Esophagus squamous epithelium (tissue), 5 donors: ENCODE data around the gene RGS18. TPM values are rescaled to one million over a fixed set of nuclear protein-coding genes. Genes with fewer than 3 reads are reported as not detected.

Experiments
- DNase-seq: peaks from one replicate; lab custom pipeline; 2025; lab: John Stamatoyannopoulos, UW
- H3K27ac ChIP-seq, 4 donors: fragments of 200-600 bp; sonication (generic); one replicate each; pipeline ENCODE4 v1.5.1; 2016 to 2019; ENCODE audit warnings: mild to moderate bottlenecking in 1 of 4
- H3K27me3 ChIP-seq, 4 donors: fragments of 200-600 bp; sonication (generic); 1 replicate in 3 of 4; 2 replicates in 1 of 4; pipeline versions ENCODE4 v1.5.1 to v1.6.0; 2017 to 2021; ENCODE audit warnings: antibody characterized with exemption in 1 of 4
- H3K36me3 ChIP-seq, 3 donors: fragments of 200-600 bp; sonication (generic); one replicate each; pipeline ENCODE4 v1.5.1; 2016 to 2019
- H3K4me1 ChIP-seq, 3 donors: fragments of 200-600 bp; sonication (generic); one replicate each; pipeline ENCODE4 v1.5.1; 2017 to 2019
- H3K4me3 ChIP-seq, 4 donors: fragments of 200-600 bp; sonication (generic); 1 replicate in 3 of 4; 2 replicates in 1 of 4; pipeline ENCODE4 v1.5.1; 2016 to 2019; ENCODE audit warnings: mild to moderate bottlenecking in 2 of 4, moderate library complexity in 1 of 4
- H3K9me3 ChIP-seq, 3 donors: fragments of 200-600 bp; sonication (generic); one replicate each; pipeline ENCODE4 v1.5.1; 2016 to 2019
- POLR2A ChIP-seq, 4 donors: fragments of 450-650 bp; IDR thresholded peaks; one replicate each; pipeline ENCODE4 v1.6.1; 2017; ENCODE audit warnings: antibody characterized with exemption in 4 of 4, mild to moderate bottlenecking in 4 of 4, moderate library complexity in 3 of 4
- WGBS, 2 donors: methylation state at CpG; one replicate each; pipeline ENCODE4 v1.1.5; 2018; 5-methylcytosine and 5-hydroxymethylcytosine counted together
- intact Hi-C: fragments of 100-400 bp; cut with DNase I; formaldehyde crosslinking; loops from one replicate; pipeline ENCODE4 v1.15.0; 2022
- total RNA-seq, 4 donors: library from RNA; depleted of rRNA; stranded (reverse); fragments of >200 nt; gene quantifications; one replicate each; pipeline ENCODE4 v1.1.0, GENCODE V29; 2016
- TF ChIP-seq, protein P1 (sequence below), 6 experiments: fragments of 450-650 bp in 4 of 6; fragments of 200-600 bp in 2 of 6; sonication (generic) in 2 of 6; IDR thresholded peaks; one replicate each; pipeline ENCODE4 v1.5.1; 2016 to 2019; ENCODE audit warnings: antibody characterized with exemption in 6 of 6, mild to moderate bottlenecking in 4 of 6, moderate library complexity in 4 of 6
- donor health status: DM: yes; HTN: yes; CAD: no.

RGS18 gene
- total RNA-seq, 4 donors from 2014 or later, result 0.53 to 4.6 (median 1.6) TPM

DNA sequence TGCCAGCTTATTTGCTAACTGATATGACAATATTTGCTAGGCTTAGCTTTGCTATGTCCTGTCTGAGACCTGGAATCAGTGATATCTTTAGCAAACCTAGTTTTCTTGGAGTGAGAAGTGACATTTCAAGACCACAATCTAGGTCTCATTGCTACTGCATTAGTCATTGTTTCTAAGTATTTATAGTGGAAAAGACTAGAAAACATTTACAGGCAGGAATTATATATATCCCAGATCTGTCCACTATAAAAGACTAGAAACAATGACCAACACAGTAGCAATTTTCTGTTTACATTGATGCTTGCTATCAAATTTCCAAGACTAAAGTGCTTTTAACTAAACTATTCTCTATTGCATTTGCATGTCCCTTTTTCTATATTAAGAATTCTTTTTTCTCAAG, 5.0 kb upstream of the RGS18 start:
- Histone ChIP-seq H3K36me3 (no peaks in the 10 kb centered on the region), H3K9me3 (no peaks in the 10 kb centered on the region), H3K4me3 (no peak overlapping the region), H3K27me3 (no peaks in the 10 kb centered on the region), H3K27ac (no peak overlapping the region), H3K4me1 (no peaks in the 10 kb centered on the region)
- intact Hi-C loops, result no loop called here
- DNase-seq, result no peak
- TF ChIP-seq POLR2A (IDR thresholded peaks at IDR 0.05), result no peak
- TF ChIP-seq, protein P1, sequence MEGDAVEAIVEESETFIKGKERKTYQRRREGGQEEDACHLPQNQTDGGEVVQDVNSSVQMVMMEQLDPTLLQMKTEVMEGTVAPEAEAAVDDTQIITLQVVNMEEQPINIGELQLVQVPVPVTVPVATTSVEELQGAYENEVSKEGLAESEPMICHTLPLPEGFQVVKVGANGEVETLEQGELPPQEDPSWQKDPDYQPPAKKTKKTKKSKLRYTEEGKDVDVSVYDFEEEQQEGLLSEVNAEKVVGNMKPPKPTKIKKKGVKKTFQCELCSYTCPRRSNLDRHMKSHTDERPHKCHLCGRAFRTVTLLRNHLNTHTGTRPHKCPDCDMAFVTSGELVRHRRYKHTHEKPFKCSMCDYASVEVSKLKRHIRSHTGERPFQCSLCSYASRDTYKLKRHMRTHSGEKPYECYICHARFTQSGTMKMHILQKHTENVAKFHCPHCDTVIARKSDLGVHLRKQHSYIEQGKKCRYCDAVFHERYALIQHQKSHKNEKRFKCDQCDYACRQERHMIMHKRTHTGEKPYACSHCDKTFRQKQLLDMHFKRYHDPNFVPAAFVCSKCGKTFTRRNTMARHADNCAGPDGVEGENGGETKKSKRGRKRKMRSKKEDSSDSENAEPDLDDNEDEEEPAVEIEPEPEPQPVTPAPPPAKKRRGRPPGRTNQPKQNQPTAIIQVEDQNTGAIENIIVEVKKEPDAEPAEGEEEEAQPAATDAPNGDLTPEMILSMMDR (IDR thresholded peaks at IDR 0.05), result no peak

DNA sequence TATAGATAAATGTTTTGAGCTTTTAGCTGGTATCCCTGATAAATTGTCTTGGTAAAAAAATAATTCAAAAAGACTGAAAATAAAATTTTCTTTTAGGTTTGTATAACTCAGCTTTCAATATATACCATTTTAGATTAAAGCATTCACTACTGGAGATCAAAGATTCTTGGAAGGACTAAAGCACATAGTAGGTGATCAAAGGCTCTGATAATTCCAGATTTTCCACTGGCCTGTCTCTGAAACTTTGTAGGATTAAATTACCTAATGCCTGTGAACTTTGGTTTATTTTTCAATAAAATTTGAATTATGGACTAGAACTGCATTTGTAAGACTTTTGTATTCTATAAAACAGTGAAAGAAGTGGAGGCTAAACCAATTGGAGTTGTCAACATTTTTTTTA, 1.2 kb upstream of the RGS18 start:
- H3K4me1 ChIP-seq, result no peaks in the 10 kb centered on the region
- no peaks in the 10 kb centered on the region for H3K9me3 ChIP-seq
- no peaks in the 10 kb centered on the region for H3K27me3 ChIP-seq
- DNase-seq, result no peak
- H3K36me3 ChIP-seq, result no peaks in the 10 kb centered on the region
- no peak overlapping the region for H3K27ac ChIP-seq
- intact Hi-C loops, result no loop called here
- TF ChIP-seq, protein P1 (IDR thresholded peaks at IDR 0.05), result no peak
- TF ChIP-seq POLR2A (IDR thresholded peaks at IDR 0.05), result no peak
- H3K4me3 ChIP-seq, result no peak overlapping the region

DNA sequence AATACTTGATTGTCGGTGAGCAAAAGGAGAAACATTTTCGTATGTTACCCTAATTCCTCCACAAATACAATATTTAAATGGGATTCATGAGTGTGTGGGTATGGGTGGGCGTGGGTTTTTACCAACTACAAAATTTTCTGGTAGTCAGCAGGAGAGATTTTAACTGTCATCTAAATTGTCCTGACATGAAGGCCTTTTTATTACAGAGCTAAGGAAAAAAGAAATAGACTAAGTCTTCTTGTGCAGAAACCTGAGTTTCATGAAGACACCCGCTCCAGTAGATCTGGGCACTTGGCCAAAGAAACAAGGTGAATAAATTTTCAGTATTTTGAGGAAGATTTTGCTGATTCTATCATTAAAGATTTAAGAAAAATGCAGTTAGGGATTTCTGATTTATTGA, 752 bp downstream of the RGS18 start:
- no peaks in the 10 kb centered on the region for H3K36me3 ChIP-seq
- TF ChIP-seq, protein P1 (IDR thresholded peaks at IDR 0.05), result no peak
- no peak for TF ChIP-seq POLR2A (IDR thresholded peaks at IDR 0.05)
- H3K9me3 ChIP-seq, result no peaks in the 10 kb centered on the region
- no peaks in the 10 kb centered on the region for H3K4me1 ChIP-seq
- H3K27me3 ChIP-seq, result no peaks in the 10 kb centered on the region
- DNase-seq, result no peak
- intact Hi-C loops, result no loop called here
- H3K27ac ChIP-seq, result no peak overlapping the region
- H3K4me3 ChIP-seq, result peak overlapping the region in 2 of 4 donors; percentile 0 to 10
- 35 to 46% methylated on average over 4 of the region's 4 CpGs for WGBS, 2 donors

DNA sequence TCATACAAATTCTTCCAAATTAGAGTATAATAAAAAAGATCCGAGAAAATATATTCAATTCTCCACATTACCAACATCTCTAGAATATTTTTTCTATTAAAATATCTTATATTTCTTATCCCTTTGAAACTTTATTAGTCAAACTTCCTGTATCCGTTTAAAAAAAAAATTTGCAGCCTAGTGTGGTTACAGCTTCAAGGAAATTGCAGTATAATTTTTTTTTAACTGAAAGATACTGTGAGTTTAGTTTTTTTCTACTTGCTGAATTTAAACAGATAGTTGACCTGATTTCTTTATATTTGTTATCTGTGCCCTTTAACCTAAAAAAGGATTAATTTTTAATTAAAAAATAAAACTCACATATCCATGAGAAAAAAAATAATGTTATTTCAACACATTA, 1.5 kb downstream of the RGS18 start:
- H3K4me3 ChIP-seq, result peak overlapping the region in 1 of 4 donors; percentile 5
- no peaks in the 10 kb centered on the region for H3K27me3 ChIP-seq
- no peak overlapping the region for H3K27ac ChIP-seq
- no peaks in the 10 kb centered on the region for H3K4me1 ChIP-seq
- TF ChIP-seq, protein P1 (IDR thresholded peaks at IDR 0.05), result no peak
- no peak for TF ChIP-seq POLR2A (IDR thresholded peaks at IDR 0.05)
- DNase-seq, result no peak
- intact Hi-C loops, result no loop called here
- no peaks in the 10 kb centered on the region for H3K9me3 ChIP-seq
- H3K36me3 ChIP-seq, result no peaks in the 10 kb centered on the region
- 54 to 57% methylated on average over 2 of the region's 2 CpGs for WGBS, 2 donors

DNA sequence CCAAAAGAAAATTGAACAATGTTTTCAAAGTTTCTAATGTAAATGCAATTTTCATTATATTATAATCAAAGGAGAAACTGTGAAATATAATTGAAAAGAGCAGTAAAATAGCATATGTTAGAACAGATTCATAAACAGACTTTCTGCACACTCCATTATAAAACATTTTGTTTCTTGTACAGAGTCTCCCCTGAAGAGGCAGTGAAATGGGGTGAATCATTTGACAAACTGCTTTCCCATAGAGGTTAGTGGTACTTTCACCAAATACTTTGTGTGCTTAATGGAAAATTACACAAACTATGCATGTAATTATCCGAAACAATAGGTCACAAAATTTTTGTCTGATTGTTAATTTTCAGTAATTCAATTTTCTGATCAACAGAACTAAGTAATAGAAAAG, 1.9 kb downstream of the RGS18 start:
- Histone ChIP-seq H3K36me3 (no peaks in the 10 kb centered on the region), H3K4me3 (no peak overlapping the region), H3K9me3 (no peaks in the 10 kb centered on the region), H3K27me3 (no peaks in the 10 kb centered on the region), H3K4me1 (no peaks in the 10 kb centered on the region), H3K27ac (no peak overlapping the region)
- TF ChIP-seq, protein P1 (IDR thresholded peaks at IDR 0.05), result no peak
- no peak for TF ChIP-seq POLR2A (IDR thresholded peaks at IDR 0.05)
- 63 to 73% methylated on average over 1 of the region's 1 CpG for WGBS, 2 donors
- intact Hi-C loops, result no loop called here
- no peak for DNase-seq
